GM19240 (cell line): ENCODE measurements around the gene IMP4.
A peak's percentile ranks its signal among the peaks of the same experiment; 100 is the strongest.
"Not testable (repeated sequence)": the region's sequence is repeated elsewhere in the genome, so short reads cannot be mapped to it uniquely, and the experiment has no call there.

Experiments used
- DNase-seq: peaks from one replicate; pipeline ENCODE4 v3.0.0; 2011; ENCODE audit warnings: low spot score; ENCODE audit not compliant: insufficient read length

The IMP4 gene, protein sequence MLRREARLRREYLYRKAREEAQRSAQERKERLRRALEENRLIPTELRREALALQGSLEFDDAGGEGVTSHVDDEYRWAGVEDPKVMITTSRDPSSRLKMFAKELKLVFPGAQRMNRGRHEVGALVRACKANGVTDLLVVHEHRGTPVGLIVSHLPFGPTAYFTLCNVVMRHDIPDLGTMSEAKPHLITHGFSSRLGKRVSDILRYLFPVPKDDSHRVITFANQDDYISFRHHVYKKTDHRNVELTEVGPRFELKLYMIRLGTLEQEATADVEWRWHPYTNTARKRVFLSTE

GRCh38 chr2:130342533-130343275 lies at the start of gene IMP4:
Gene IMP4, plus strand, starts transcription at chr2:130342897. Its CDS starts 36 bp downstream, at chr2:130342933.
- DNase-seq: peak; percentile 48

DNA sequence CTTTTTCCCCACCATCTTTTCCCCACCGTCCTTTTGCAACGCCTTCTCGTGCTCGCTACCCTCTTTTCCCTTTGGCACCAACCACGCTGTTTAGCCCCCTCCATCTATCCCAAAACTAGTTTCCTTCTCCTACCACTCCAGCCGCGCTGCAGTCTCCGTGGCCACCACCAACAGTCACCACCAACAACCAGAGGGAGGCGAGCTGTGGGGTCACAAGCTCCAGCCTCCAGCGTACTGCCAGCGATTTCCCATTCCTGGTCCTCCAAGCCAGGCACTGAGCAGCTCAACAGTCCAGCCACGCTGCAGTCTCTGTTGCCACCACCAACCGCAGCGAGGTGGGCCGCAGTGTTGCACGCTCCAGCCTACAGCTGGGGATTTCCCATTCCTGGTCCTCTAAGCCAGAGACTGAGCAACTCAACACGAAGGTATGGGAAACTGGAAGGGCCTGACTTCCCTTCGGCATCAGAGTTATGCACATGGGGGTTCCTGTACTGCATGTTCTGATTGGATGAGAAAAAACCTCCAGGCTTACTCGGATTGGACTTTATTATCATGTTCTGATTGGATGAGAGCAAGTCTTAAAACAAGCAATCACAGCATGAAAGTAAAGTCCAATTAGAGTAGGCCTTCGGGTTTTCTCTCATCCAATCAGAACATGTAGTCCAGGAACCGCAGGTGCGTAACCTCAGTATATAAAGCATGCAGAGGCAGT lies 42.3 kb upstream of the IMP4 start:
- no peak for DNase-seq

GRCh38 chr2:130300970-130301348 lies 41.7 kb upstream of the IMP4 start:
- DNase-seq: no peak

DNA sequence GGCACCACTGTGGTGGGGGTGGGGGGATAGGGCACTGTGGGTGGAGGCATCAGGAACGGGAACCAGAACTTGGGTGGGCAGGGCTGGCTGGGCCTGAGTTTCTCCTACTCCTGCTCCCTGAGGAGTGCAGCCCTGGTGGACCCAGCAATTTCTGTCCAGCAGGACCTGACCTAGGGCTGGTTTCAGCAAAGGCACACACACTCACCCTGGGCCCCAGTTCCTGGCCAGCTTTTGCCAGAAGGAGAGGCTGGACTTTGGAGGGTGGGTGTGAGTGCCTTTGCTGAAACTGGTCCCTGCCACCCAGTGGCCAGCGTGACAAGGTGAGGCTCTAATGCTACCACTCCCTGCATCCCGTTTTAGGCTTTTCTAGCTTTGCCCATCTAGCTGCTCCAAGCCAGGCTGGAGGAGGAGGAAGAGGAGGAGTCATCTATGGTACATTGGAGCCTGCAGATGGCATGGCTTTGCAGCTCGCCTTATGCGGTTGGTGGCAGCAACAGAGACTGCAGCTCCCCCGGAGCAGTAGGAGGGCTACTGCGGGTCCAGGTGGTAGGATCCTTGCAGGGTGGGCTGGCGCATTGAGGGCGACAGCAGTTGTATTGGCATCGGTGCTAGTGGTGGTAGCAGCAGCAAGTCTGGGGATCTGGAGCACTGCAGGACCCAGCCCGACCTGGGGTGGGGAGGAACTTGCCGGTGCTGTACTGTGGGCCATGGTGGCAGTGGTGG lies 40.4 kb upstream of the IMP4 start:
- no peak for DNase-seq

GRCh38 chr2:130303169-130303568 lies 39.5 kb upstream of the IMP4 start:
- no peak for DNase-seq

- no peak for DNase-seq
Observed at GRCh38 chr2:130304726-130305125, 38.0 kb upstream of the IMP4 start.

DNA sequence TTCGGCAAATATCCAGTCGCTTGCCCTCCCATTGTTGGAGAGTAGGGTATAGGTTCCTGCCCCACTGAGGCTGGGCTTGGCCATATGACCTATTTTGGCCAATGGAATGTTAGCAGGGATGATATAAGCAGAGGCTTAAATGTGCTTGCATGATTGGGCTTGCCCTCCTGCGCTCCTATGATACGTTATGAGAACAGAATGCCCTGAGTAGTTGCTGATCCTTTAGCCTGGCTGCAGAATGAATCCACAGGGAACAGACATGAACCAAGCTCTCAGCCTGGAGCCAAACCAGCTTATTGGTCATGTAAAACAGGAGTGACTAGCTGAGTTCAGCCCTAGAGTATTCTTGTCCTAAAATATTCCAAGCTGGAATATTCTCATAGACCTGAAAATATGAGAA lies 34.8 kb upstream of the IMP4 start:
- no peak for DNase-seq

- no peak for DNase-seq
Observed at GRCh38 chr2:130310881-130311280, 31.8 kb upstream of the IMP4 start.

DNA sequence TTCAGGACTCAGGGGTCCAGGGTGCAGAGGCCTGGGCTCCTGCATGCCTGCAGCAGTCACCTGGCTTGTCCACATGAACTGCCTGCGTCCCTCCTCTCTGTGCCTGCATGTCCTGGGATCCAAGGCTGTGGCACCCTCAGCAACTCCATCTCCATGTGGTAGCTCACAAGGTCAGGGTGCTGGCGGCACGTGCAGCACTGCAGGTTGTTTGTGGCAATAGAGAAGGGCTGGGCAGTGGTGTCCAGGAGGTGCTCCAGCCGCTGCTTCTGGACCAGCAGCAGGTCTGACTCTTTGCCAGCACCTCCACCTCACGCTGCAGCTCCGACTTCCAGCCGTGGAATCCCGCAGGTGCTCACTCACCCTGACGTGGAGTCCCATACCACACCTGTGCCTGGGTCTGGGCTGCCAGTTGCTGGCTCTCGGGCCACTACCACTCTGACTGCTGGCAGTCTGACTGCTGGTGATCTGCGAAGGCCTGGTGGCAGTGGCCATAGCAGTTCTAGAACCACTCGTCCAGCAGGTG lies 28.8 kb upstream of the IMP4 start:
- no peak for DNase-seq

DNA sequence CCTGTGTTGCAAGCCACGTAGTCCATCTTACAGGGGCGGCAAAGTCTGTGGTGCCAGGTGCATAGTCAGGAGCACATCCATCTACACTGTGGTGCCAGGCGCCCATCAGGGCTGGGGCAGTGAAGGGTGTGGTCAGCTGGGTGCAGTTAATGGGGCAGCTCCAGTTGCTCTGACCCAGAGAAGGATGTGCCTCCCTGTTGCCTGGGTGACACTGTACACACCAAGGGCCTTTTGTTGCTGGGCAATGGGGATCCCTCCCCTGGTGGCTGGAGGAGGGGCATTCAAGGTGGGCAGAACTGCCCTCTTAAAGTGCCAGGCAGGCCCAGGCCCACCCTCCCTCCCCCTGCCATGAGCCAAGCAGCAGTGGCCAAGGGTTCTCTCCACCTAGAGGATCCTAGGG lies 28.3 kb upstream of the IMP4 start:
- no peak for DNase-seq

DNA sequence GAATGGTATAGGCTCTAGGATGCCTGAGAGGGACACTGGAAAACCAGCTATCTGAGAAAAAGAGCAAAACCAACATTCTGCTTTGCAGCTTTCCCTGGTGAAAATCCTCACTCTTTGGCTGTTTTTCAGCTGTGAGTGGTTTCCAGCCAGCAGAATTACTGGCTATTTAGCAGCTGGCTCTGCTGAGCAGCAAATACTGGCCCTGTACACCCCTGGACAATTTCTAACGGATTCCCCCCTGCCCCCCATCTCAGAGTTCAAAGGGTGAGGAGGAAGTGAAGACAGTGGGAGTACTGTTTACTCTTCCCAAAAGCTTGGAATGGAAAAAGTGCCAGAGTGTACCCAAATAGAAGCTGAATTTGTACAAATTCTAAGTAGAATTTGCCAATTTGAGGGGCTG lies 26.1 kb upstream of the IMP4 start:
- DNase-seq: no peak

- DNase-seq: no peak
Observed at GRCh38 chr2:130318906-130319305, 23.8 kb upstream of the IMP4 start.

DNA sequence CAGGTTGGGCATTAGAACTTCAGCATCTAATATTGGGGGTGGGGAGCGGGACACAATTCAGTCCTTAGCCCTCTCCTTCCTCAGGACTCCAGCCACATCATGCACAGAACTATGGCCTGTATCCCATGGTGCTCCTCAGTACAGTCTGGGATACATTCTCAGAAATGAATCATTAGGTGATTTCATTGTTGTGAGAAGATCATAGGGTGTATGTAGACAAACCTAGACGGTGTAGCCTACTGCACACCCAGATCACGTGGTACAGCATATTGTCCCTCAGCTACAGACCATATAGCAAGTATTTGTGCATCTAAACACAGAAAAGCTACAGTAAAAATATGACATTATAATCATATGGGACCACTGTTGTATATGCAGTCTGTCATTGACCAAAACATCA lies 23.2 kb upstream of the IMP4 start:
- no peak for DNase-seq

DNA sequence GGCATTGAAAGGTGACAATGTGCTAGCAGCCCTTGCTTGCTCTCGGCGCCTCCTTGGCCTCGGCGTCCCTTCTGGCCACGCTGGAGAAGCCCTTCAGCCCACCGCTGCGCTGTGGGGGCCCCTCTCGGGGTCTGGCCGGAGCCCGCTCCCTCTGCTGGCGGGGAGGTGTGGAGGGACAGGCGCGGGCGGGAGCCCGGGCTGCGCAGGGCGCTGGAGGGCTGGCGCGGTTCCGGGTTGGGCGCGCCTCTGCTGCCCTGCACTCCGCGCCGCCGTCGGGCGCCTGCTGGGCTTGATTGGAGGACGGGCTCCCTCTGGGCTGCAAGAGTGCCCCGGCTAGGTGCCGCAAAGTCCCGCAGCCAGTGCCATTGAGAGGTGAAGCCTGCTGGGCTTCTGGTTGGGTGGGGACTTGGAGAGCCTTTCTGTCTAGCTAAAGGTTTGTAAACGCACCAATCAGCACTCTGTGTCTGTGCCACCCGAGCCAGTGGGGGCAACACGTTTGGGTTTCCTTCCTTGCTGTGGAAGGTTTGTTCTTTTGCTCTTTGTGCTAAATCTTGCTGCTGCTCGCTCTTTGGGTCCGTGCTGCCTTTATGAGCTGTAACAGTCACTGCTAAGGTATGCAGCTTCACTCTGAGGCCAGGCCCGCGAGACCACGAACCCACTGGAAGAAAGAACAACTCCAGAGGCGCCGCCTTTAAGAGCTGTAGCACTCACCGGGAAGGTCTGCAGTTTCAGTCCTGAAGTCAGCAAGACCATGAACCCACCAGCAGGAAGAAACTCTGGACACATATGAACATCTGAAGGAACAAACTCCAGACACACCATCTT lies 14.8 kb upstream of the IMP4 start:
- DNase-seq: no peak

- no peak for DNase-seq
Observed at GRCh38 chr2:130328710-130329109, 14.0 kb upstream of the IMP4 start.

- peak; percentile 67 for DNase-seq
Observed at GRCh38 chr2:130332271-130333073, 10.2 kb upstream of the IMP4 start.

- DNase-seq: not testable (repeated sequence)
Observed at GRCh38 chr2:130333253-130333652, 9.4 kb upstream of the IMP4 start.

DNA sequence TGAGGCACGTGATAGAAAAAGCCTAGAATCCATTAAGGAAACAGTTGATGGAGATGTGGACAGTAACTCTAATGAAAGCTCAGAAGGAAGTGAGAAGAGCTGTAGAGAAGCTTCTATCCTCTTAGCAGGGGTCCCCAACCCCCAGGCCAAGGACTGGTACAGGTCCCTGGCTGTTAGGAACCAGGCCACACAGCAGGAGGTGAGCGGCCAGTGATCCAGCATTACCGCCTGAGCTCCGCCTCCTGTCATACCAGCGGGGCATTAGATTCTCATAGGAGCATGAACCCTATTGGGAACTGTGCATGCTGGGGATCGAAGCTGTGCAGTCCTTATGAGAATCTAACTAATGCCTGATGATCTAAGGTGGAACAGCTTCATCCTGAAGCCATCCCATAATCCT lies 8.7 kb upstream of the IMP4 start:
- no peak for DNase-seq

DNA sequence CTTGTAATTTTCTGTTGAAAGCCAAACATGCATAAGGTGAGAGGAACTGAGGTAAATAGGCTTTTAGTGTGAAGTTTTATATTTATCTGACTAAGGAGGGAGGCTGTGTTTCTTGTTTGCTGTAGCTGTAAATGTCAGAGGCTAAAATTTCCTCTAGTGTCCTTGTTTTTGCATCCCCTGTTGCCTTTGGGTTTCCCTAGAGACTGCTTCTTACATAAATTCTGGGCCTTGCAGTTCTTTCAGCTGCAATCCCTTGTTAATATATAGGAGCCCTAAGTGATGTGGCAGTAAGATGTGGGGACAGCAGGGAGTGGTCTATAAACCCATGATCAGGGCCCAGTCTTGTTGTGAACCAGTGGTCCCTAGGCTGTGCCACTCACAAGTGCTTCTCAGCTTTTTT lies 7.5 kb upstream of the IMP4 start:
- no peak for DNase-seq
